GM18861 (cell line): ENCODE results near the gene ZNF609.
"Not testable (repeated sequence)": the region's sequence is repeated elsewhere in the genome, so short reads cannot be mapped to it uniquely, and the experiment has no call there.

Source experiments
- ATAC-seq: cut with Tn5 transposase; IDR thresholded peaks from one replicate; pipeline ENCODE4 v1.9.1; 2021; ENCODE audit not compliant: unreplicated experiment

Gene ZNF609

GRCh38 chr15:64640146-64640871 is 179.9 kb downstream of the ZNF609 start:
- no peak for ATAC-seq

- no peak for ATAC-seq
Measured at GRCh38 chr15:64642875-64643274, 182.5 kb downstream of the ZNF609 start.

DNA sequence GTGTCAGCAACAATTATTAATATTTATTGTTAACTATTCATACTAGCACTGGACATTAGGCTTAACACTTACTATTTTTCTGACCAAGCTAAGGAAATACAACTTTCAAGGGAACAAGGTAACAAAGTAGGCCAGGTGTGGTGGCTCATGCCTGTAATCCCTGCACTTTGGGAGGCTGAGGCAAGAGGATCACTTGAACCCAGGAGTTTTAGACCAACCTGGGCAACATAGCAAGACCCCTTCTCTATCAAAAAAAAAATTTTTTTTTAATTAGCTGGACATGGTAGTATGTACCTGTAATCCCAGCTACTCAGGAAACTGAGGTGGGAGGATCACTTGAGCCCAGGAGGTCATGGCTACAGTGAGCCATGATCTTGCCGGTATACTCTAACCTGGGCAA is 183.3 kb downstream of the ZNF609 start:
- ATAC-seq = no peak

DNA sequence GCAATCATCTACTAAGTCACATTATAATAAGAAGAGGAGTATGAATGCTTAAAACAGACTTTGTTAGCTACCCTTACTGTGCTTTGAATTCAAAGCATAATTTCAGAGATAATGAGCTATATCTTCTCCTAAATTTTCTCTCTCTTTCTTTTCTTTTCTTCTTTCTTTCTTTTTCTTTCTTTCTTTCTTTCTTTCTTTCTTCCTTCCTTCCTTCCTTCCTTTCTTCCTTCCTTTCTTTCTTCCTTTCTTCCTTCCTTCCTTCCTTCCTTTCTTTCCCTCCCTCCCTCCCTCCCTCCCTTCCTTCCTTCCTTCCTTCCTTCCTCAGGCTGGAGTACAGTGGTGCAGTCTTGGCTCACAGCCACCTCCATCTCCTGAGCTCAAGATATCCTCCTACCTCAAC is 184.4 kb downstream of the ZNF609 start:
- ATAC-seq = not testable (repeated sequence)

DNA sequence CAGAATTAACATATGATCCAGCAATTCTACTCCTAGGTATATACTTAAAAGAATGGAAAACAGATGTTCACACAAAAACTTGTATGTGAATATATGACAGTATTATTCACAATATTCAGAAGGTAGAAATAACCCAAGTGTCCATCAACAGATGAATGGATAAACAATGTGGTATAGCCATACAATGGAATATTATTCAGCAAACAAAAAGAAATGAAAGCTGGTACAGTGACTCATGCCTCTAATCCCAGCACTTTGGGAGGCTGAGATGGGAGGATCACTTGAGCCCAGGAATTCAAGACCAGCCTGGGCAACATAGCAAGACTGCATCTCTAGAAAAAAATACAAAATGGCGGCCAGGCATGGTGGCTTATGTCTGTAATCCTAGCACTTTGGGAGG is 185.6 kb downstream of the ZNF609 start:
- no peak for ATAC-seq

- ATAC-seq = no peak
Measured at GRCh38 chr15:64647367-64647766, 187.0 kb downstream of the ZNF609 start.

- no peak for ATAC-seq
Measured at GRCh38 chr15:64650552-64650951, 190.2 kb downstream of the ZNF609 start.

- ATAC-seq = peak; percentile 85
Measured at GRCh38 chr15:64651601-64652191, 191.3 kb downstream of the ZNF609 start.

- no peak for ATAC-seq
Measured at GRCh38 chr15:64653757-64654156, 193.4 kb downstream of the ZNF609 start.

DNA sequence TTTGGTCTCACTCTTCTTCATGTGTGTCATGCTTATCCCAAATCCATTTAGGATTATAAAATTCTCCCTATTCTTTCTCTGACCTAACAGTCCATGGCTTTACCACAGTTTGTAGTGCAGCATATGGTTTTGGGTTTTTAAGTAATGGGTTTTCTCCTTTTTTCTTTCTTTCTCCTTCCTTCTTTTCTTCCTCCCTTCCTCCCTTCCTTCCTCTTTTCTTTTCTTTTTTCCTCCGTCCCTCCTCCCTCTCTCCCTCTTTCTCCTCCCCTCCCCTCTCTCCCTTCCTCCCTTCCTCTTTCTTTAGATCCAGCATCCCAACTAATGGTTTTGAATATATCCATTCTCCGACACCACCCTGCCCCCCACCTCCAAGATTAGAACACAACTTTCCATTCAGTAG is 196.1 kb downstream of the ZNF609 start:
- no peak for ATAC-seq

DNA sequence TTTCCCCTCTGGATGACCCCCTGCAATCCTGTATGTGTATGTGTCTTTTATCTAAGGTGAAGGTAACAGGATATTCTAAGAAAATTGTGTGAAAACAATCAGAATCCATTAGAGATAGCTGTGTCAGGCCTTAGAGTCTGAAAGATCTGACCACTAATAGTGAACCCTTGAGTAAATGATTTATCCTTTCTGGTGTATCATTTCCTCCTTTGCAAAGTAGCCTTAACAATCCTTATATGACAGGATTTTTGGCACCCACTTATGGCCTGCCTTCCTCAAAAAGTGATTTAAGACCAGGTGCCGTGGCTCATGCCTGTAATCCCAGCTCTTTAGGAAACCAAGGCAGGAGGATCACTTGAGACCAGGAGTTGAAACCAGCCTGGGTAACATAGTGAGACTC is 204.8 kb downstream of the ZNF609 start:
- ATAC-seq = peak; percentile 93

- no peak for ATAC-seq
Measured at GRCh38 chr15:64667736-64668161, 207.4 kb downstream of the ZNF609 start.

DNA sequence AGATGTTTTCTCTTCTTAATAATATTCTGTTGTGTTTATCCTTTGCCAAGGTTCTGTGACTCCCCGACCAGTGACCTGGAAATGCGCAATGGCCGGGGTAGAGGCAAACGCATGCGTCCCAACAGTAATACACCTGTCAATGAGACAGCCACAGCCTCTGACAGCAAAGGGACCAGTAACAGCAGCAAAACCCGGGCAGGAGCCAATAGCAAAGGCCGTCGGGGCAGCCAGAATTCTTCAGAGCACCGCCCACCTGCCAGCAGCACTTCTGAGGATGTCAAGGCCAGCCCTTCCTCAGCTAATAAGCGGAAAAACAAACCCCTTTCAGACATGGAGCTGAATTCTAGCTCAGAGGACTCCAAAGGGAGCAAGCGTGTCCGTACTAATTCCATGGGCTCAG is 213.5 kb downstream of the ZNF609 start:
- no peak for ATAC-seq

DNA sequence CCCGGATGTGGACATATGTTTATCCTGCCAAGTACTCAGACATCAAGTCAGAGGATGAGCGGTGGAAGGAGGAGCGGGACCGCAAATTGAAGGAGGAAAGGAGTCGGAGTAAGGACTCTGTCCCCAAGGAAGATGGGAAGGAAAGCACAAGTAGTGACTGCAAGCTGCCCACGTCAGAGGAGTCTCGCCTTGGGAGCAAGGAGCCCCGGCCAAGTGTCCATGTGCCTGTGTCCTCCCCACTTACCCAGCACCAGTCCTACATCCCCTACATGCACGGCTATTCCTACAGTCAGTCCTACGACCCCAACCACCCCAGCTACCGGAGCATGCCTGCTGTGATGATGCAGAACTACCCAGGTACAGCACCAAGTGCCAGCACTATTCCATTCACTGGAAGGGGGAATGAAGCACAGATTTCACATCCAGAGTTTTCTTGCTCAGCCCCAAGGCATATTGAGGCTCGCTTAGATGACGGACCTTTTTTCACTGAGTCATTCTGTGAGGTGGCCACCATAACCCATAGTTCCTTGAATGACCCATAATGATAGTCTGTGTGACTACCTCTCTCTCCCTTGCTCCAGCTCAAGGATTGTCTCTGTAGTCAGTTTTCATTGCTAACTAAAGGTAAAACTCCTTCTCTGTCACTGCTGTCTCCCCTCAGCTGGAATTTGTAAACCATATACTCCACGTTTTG is 217.9 kb downstream of the ZNF609 start:
- ATAC-seq = no peak

DNA sequence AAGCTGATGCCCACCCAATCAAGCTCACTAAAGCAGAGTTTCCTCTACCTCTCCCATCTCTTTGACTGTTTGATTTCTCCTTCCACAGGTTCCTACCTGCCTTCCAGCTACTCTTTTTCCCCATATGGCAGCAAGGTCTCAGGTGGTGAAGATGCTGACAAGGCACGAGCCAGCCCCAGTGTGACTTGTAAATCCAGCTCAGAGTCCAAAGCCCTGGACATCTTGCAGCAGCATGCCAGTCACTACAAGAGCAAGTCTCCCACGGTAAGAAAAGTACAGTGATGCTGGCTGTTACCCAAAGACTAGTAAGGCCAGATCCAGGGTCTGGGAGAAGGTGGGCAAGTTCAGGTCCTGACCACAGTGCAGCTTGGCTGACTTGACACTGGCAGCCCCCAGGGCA is 219.7 kb downstream of the ZNF609 start:
- no peak for ATAC-seq

DNA sequence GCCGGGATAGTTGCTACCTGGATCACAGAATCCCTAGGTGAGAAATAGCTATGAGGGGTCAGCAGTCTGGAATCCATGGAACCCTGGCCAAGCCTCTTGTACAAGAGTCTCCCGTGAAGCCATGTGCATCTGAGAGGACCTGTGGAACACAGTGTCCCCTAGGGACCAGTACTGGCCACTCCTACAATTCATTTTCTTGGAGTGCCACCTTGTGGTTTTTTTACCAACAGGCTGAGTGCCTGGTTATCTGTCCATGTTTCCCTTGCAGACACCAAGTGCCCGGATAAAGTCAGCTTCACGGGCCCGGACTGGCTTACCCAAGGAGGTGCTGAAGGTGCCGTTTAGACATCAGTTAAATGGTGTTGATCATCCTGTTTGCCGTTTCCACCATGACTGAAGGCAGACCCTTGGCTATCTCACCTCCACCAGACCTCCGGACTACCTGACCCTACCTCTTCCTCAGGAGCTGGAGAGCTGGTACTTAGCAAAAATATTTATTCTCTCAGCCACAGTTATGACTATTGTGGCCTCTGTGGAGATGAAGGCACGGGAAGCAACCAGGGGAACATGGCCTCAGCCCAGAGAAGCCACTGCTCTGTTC is 221.1 kb downstream of the ZNF609 start:
- no peak for ATAC-seq

DNA sequence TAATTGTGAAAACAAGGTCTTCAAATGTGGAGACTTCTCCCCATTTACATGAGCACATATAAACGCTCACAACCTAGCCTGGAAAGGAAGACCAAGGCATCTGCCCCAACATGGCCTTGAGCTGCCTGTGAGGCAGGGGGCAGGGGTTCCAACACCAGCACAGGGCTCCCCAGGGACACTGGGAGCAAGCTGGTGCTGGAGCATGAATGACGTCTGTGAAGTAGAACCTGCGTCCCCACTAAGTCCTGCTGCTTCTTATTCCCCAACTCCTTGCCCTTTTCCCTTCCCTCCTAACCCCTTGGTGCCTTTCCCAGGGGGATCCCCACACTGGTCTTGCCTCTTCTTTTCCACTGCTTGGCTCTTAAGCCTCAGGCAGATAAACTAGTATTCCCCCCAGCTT is 221.9 kb downstream of the ZNF609 start:
- no peak for ATAC-seq

DNA sequence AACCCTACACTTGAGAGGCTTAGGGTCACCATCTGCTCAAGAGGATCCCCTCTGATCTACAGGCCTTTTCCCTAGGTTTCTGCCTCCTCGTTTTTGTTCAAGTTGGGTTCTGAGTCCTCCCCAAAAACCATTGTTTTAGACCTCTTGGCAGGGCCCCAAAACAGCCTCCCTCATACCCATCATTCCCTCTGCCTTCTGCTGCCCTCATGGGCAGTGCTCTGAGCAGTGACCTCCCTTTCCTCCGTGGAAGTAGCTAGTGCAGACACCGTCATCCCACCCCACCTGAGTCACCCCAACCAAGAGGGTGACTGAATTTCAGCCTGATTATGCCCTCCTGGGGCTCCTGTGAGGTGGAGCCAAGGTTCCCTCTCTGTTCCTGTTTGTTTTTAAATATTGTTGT is 223.0 kb downstream of the ZNF609 start:
- ATAC-seq = no peak

GRCh38 chr15:64685230-64685888 is 225.0 kb downstream of the ZNF609 start:
- no peak for ATAC-seq

- ATAC-seq = no peak
Measured at GRCh38 chr15:64686130-64686735, 225.9 kb downstream of the ZNF609 start.

- no peak for ATAC-seq
Measured at GRCh38 chr15:64687172-64687571, 226.8 kb downstream of the ZNF609 start.
